22Rv1 (cell line): Measurements from ENCODE around the gene TEK.

Source experiments
- ZFX ChIP-seq: fragments of 450-650 bp; IDR thresholded peaks from 2 replicates; pipeline ENCODE4 v1.6.1; 2017; ENCODE audit warnings: antibody characterized with exemption, borderline replicate concordance
- TF ChIP-seq, protein P1 (sequence below): fragments of 450-650 bp; IDR thresholded peaks from 2 replicates; pipeline ENCODE4 v1.5.1; 2017; ENCODE audit warnings: mild to moderate bottlenecking

DNA sequence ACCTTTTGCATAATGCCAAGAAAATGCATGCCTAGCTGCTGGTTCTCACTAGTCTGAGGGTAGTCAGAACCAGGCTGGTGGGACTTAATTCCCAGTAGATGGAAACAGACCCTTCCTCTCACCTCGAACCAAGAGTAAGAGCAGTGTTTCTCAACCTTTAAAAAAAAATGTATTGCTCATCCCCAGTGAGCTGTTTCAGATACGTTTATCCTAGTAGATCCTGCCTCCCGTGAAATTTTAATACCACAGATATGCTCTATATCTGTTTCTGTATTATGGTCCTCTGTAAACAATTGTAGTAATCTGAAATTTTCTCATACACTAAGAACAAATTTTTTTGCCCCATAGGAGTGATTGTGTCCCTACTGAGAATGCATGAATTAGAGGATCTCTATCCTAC is 86.2 kb downstream of the TEK start:
- TF ChIP-seq, protein P1, sequence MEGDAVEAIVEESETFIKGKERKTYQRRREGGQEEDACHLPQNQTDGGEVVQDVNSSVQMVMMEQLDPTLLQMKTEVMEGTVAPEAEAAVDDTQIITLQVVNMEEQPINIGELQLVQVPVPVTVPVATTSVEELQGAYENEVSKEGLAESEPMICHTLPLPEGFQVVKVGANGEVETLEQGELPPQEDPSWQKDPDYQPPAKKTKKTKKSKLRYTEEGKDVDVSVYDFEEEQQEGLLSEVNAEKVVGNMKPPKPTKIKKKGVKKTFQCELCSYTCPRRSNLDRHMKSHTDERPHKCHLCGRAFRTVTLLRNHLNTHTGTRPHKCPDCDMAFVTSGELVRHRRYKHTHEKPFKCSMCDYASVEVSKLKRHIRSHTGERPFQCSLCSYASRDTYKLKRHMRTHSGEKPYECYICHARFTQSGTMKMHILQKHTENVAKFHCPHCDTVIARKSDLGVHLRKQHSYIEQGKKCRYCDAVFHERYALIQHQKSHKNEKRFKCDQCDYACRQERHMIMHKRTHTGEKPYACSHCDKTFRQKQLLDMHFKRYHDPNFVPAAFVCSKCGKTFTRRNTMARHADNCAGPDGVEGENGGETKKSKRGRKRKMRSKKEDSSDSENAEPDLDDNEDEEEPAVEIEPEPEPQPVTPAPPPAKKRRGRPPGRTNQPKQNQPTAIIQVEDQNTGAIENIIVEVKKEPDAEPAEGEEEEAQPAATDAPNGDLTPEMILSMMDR, result no peak
- no peak for TF ChIP-seq ZFX
